Posterior vena cava (tissue), 2 donors: Measurements from ENCODE around the gene SLC25A38. TPM values are rescaled to one million over a fixed set of nuclear protein-coding genes. Genes with fewer than 3 reads are reported as not detected.
A peak's percentile ranks its signal among the peaks of the same experiment; 100 is the strongest.
"Not testable (repeated sequence)": the region's sequence is repeated elsewhere in the genome, so short reads cannot be mapped to it uniquely, and the experiment has no call there.

ENCODE experiments used
- DNase-seq: peaks from one replicate; pipeline ENCODE4 v3.0.0-alpha.2; 2020; ENCODE audit warnings: low spot score
- intact Hi-C, 2 donors: fragments of 100-400 bp; cut with DNase I; formaldehyde crosslinking; loops; one replicate each; pipeline versions ENCODE4 v1.14.1 to v1.14.2; 2022 to 2023
- long read RNA-seq, 2 donors: library from polyadenylated mRNA; unstranded; transcript quantifications; one replicate each; pipeline ENCODE4 v2.0.0, GENCODE V29; 2020 to 2021
- total RNA-seq, 2 donors: library from RNA; stranded (reverse); fragmentation: NEBNext Ultra II Directional; extraction: Animal tissue kit (Norgen Biotek cat#: 25700); gene quantifications; one replicate each; pipeline ENCODE4 v1.2.1, GENCODE V29; 2021
- donor health status: DM: yes; HTN: yes; CAD: no.
- donor health status: DM: yes; HTN: yes; CAD: no.

The SLC25A38 gene, protein sequence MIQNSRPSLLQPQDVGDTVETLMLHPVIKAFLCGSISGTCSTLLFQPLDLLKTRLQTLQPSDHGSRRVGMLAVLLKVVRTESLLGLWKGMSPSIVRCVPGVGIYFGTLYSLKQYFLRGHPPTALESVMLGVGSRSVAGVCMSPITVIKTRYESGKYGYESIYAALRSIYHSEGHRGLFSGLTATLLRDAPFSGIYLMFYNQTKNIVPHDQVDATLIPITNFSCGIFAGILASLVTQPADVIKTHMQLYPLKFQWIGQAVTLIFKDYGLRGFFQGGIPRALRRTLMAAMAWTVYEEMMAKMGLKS
- 10 to 100 TPM; 14.3 to 14.9 TPM for total RNA-seq
- long read RNA-seq, donor 1, transcript SLC25A38-201 (7 exons, 2,147 nt): major isoform, 7 of 7 reads
- long read RNA-seq, donor 1, partial matches to known transcripts: 0 of 7 reads
- long read RNA-seq, donor 1, other reads (novel, unspliced or antisense): 0 of 7 reads
- long read RNA-seq, donor 2, transcript SLC25A38-201 (7 exons, 2,147 nt): major isoform, 66 of 90 reads
- long read RNA-seq, donor 2, partial matches to known transcripts: 2 of 90 reads
- long read RNA-seq, donor 2, other reads (novel, unspliced or antisense): 22 of 90 reads

- intact Hi-C loops: loop anchor here (10.0 kb wide), 2 partner anchors 178 to 1278 kb away; no protein-coding TSS in a partner anchor
Measured at GRCh38 chr3:39383045-39383880, at the start of gene SLC25A38. Gene SLC25A38, plus strand, starts transcription at chr3:39383370. Its CDS starts 355 bp downstream, at chr3:39383725.

GRCh38 chr3:39333607-39334006 lies 49.6 kb upstream of the SLC25A38 start:
- intact Hi-C loops: no loop called here
- DNase-seq: no peak

More at GRCh38 chr3:39383045-39383880, at the start of gene SLC25A38:
- DNase-seq: peak; percentile 92

DNA sequence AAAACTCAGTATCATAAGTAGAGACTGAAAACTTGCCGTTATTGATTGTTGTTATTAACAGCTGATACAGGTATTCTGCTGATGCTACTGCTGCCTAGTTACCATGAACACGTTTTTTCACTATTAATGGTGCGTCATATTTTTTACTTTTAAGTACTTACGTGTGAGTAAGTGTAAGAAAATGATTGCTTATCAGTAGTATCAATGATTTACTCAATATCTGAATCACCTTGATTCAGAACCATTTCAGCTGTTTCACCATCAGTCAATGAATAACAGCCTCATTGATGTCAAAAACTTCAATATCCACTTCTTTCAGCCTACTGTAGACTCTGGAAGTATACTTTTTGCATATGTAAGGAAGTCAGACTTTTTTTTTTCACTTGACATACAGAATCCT lies 49.0 kb upstream of the SLC25A38 start:
- intact Hi-C loops: no loop called here

GRCh38 chr3:39338201-39338600 lies 45.0 kb upstream of the SLC25A38 start:
- DNase-seq: no peak
- intact Hi-C loops: no loop called here

More for the DNA sequence above, 49.0 kb upstream of the SLC25A38 start:
- no peak for DNase-seq

DNA sequence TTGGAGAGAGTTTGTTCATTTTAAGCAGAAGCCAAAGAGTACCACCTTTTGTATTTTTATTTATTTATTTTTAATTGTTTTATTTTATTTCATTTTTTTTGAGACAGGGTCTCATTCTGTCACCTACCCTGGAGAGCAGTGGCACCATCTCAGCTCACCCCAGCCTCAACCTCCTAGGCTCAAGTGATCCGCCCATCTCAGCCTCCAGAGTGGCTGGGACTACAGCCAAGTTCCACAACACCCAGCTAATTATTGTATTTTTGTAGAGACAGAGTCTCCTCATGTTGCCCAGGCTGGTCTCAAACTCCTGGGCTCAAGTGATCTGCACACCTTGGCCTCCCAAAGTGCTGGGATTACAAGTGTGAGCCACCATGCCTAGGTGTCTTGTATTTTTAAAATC lies 44.1 kb upstream of the SLC25A38 start:
- intact Hi-C loops: no loop called here
- no peak for DNase-seq

DNA sequence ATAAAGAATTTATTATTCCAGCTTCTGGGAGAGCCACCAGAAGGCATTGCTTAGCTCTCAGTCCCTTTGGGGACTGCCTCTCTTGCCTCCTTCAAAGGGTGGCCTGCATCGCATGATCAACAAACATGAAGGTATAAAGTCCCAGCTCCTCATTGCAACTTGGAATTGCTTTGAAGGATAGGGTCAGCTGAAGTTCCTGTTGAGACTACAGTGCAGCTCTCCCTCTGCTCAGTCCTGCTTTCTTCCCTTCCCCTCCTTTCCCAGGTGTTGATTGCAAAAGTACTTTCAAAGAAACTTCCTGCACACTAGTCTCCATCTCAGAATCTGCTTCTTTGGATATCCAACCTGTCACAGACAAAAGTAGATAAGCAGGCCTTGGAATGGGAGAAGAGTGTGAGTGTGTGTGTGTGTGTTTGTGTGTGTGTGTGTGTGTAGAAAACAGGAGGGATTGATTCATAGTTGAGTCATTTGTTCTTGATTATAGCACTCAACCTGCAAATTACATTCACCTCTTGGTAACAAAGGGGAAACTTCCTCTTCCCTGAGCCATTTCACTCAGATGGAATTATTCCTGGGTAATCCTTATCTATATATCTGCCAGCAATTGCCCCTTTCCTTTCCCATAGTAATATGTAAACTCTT lies 40.0 kb upstream of the SLC25A38 start:
- no peak for DNase-seq
- intact Hi-C loops: no loop called here

DNA sequence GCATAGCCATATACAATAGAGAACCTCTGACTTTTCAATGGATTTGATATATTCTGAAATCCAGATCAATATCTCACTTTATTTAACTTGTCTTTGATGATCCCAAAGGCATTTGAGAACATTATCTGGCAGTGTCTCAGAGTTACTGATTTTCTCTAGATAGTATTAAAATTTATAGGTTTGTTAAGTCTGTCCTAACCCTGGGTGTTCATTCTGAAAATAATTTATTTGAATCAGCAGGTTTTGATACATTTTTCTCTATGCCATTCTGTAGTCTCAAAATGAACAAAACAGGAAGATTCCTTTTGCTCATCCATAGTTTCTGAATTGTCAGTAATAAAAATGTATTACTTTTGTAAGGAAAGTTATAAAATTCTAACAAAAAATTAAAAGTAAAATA lies 39.4 kb upstream of the SLC25A38 start:
- intact Hi-C loops: no loop called here
- no peak for DNase-seq

DNA sequence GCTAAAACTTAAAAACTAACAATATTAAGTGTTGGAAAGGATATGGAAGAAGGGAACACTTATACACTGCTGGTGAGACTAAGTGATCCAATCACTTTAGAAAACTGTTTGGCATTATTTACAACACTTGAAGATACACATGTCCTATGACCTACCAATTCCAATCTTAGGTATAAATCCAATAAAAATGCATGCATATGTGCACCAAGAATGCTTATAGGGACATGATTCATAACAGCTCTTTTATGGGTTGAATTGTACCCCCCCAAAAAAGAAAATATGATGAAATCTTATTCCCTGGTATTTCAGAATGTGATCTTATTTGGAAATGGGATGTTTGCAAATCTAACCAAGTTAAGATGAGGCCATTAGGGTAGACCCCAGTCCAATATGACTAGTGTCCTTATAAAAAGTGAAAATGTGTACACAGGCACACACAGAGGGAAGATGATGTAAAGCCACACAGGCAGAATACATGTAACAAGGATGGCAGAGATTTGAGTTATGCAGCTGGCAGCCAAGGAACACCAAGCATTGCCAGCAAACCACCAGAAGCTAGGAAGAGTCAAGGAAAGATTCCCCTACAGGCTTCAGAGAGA lies 38.3 kb upstream of the SLC25A38 start:
- DNase-seq: no peak
- intact Hi-C loops: no loop called here

- no peak for DNase-seq
- intact Hi-C loops: no loop called here
Measured at GRCh38 chr3:39346785-39347585, 36.2 kb upstream of the SLC25A38 start.

GRCh38 chr3:39347586-39347876 lies 35.6 kb upstream of the SLC25A38 start:
- no peak for DNase-seq
- intact Hi-C loops: no loop called here

- intact Hi-C loops: no loop called here
- DNase-seq: no peak
Measured at GRCh38 chr3:39349080-39349479, 34.1 kb upstream of the SLC25A38 start.

DNA sequence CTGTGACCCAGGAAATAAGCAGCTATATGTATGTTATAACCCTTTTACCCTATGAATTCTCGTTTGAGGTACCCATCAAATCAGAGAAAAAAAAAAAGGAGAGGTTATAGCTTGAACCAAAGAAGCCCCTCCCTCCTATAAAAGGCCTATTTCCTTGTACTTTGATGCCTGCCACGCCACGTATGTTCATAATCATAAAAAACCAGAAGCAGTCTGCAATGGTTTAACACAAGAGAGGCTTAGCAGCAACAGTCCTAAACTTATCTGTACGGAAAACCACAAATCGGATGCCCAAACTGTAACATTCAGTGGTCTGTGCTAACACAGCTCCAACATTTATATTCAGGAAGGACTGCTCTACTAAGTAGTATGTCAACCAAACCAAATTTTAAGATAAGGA lies 32.5 kb upstream of the SLC25A38 start:
- no peak for DNase-seq
- intact Hi-C loops: no loop called here

- intact Hi-C loops: not testable (repeated sequence)
Measured at GRCh38 chr3:39351134-39351533, 32.0 kb upstream of the SLC25A38 start.

GRCh38 chr3:39353168-39353927 lies 29.8 kb upstream of the SLC25A38 start:
- intact Hi-C loops, DNase-seq: not testable (repeated sequence)

More at GRCh38 chr3:39351134-39351533, 32.0 kb upstream of the SLC25A38 start:
- not testable (repeated sequence) for DNase-seq

- no peak for DNase-seq
- intact Hi-C loops: no loop called here
Measured at GRCh38 chr3:39358333-39358732, 24.8 kb upstream of the SLC25A38 start.

DNA sequence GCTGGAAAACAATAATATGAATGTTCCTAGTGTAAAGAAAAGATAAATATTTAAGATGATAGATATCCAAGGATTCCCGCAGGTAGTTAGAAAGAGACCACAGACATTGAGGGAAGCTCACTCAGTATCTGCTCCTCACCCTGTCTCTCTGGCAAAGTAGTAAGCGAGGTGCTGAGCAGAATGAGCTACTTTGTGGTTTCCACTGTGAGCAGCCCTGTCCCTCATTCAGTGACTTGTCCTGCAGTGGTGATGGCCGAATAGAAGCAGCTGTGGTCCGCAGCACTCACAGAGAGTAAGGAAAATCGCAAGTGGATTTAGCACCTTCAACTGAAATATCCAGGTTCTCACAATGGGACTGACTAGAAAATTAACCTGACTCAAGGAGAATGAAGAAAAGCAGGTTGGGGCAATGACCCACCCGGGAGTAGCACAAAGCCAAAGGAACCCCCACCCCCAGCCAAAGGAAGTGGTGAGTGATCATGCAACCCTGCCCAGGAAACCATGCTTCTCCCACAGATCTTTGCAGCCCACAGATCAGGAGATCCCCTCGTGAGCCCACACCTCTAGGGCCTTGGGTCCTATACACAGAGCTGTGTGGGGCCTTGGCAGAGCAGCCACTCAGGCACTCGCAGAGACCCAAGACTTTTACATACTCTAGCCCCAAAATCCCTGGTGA lies 21.8 kb upstream of the SLC25A38 start:
- intact Hi-C loops: no loop called here
- DNase-seq: no peak

GRCh38 chr3:39362192-39362591 lies 21.0 kb upstream of the SLC25A38 start:
- intact Hi-C loops: no loop called here
- DNase-seq: no peak
